Fibroblast of villous mesenchyme (primary cell): ENCODE results near the gene PRR35. TPM values are rescaled to one million over a fixed set of nuclear protein-coding genes. Genes with fewer than 3 reads are reported as not detected.

ENCODE experiments used
- DNase-seq: peaks from one replicate; pipeline ENCODE4 v3.0.0-alpha.2; 2010; ENCODE audit warnings: low read depth
- H3K4me3 ChIP-seq: 2 replicates; pipeline ENCODE4 v1.5.1; 2011; ENCODE audit warnings: low read depth, mild to moderate bottlenecking, low read length
- total RNA-seq: library from RNA; depleted of rRNA; stranded (reverse); fragments of >200 nt; gene quantifications from 2 replicates; pipeline ENCODE4 v1.2.3, GENCODE V29; 2012
- TF ChIP-seq, protein P1 (sequence below): IDR thresholded peaks from 2 replicates; pipeline ENCODE4 v1.5.1; 2012; ENCODE audit warnings: low read depth, mild to moderate bottlenecking, low read length; ENCODE audit not compliant: insufficient read depth

Gene PRR35
- total RNA-seq, 1 donor: not detected

GRCh38 chr16:519425-519824 is 40.8 kb upstream of the PRR35 start:
- H3K4me3 ChIP-seq: no peak overlapping the region
- no peak for DNase-seq
- TF ChIP-seq, protein P1, sequence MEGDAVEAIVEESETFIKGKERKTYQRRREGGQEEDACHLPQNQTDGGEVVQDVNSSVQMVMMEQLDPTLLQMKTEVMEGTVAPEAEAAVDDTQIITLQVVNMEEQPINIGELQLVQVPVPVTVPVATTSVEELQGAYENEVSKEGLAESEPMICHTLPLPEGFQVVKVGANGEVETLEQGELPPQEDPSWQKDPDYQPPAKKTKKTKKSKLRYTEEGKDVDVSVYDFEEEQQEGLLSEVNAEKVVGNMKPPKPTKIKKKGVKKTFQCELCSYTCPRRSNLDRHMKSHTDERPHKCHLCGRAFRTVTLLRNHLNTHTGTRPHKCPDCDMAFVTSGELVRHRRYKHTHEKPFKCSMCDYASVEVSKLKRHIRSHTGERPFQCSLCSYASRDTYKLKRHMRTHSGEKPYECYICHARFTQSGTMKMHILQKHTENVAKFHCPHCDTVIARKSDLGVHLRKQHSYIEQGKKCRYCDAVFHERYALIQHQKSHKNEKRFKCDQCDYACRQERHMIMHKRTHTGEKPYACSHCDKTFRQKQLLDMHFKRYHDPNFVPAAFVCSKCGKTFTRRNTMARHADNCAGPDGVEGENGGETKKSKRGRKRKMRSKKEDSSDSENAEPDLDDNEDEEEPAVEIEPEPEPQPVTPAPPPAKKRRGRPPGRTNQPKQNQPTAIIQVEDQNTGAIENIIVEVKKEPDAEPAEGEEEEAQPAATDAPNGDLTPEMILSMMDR: no peak

- DNase-seq: no peak
- no peak overlapping the region for H3K4me3 ChIP-seq
- TF ChIP-seq, protein P1: no peak
These were observed 40.1 kb upstream of the PRR35 start for GRCh38 chr16:519841-520687.

GRCh38 chr16:520847-521246 is 39.3 kb upstream of the PRR35 start:
- DNase-seq: no peak
- TF ChIP-seq, protein P1: no peak
- no peak overlapping the region for H3K4me3 ChIP-seq

- DNase-seq: no peak
- H3K4me3 ChIP-seq: no peak overlapping the region
- TF ChIP-seq, protein P1: no peak
These were observed 38.6 kb upstream of the PRR35 start for GRCh38 chr16:521381-522210.

GRCh38 chr16:522320-523096 is 37.7 kb upstream of the PRR35 start:
- H3K4me3 ChIP-seq: no peak overlapping the region
- DNase-seq: no peak
- TF ChIP-seq, protein P1: no peak

GRCh38 chr16:523097-523741 is 37.0 kb upstream of the PRR35 start:
- no peak for DNase-seq
- TF ChIP-seq, protein P1: no peak
- no peak overlapping the region for H3K4me3 ChIP-seq
